Measurements from ENCODE around the gene NACC2. TPM values are rescaled to one million over a fixed set of nuclear protein-coding genes. Genes with fewer than 3 reads are reported as not detected.

Gene NACC2
- total and polyA plus RNA-seq, 2 experiments from 2014 or later, result 11.0 to 13.0 TPM

DNA sequence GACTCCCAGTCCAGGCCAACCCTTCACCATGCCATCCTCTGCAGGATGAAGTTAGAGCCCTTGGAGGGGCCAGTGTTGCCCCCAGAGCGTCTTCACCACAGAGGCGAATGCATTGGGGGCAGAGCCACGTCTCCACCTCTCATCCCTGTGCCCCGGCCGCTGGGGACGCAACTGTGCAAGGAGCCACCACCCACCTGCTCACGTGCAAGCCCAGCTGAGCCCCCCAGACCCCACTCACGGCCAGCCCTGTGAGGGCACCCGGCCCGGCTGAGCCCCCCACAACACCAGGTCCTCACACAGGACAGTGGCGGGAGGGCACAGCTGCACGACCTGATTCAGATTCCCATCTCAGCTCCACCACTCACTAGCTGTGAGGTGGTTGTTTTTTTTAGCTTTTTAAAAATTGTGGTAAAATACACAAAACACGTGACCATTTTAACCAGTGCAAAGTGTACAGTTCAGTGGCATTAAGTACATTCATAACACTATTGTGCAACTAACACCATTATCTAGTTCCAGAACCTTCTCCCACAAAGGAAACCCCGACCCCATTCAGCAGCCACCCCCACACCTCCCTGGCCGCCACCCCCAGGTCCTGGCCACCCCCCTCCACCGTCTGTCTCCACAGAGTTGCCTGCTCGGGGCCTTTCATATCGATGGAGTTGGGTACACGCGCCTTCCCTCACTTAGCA, 100.4 kb downstream of the NACC2 start:
- 88% methylated on average over 16 of the region's 20 CpGs for WGBS (ENCODE audit: low lambda C conversion rate, missing lambda C conversion rate)
- H4K20me1 ChIP-seq (ENCODE audit: insufficient read depth, poor library complexity, severe bottlenecking), result no peaks in the 10 kb centered on the region
- DNase-seq (ENCODE audit: low spot score), result no peak
- peaks cover 24% of the 10 kb centered on the region for H3K4me1 ChIP-seq (ENCODE audit: insufficient read depth)
- H3K79me2 ChIP-seq, result no peaks in the 10 kb centered on the region
- H3K4me2 ChIP-seq, result no peak overlapping the region
- H3K27me3 ChIP-seq, result no peaks in the 10 kb centered on the region
- TF ChIP-seq EZH2 (IDR thresholded peaks at IDR 0.05; ENCODE audit: borderline replicate concordance) (no peak), EZH2phosphoT487 (IDR thresholded peaks at IDR 0.05; ENCODE audit: low read depth, severe bottlenecking, unreplicated experiment) (no peak)
- TF ChIP-seq, protein P1, sequence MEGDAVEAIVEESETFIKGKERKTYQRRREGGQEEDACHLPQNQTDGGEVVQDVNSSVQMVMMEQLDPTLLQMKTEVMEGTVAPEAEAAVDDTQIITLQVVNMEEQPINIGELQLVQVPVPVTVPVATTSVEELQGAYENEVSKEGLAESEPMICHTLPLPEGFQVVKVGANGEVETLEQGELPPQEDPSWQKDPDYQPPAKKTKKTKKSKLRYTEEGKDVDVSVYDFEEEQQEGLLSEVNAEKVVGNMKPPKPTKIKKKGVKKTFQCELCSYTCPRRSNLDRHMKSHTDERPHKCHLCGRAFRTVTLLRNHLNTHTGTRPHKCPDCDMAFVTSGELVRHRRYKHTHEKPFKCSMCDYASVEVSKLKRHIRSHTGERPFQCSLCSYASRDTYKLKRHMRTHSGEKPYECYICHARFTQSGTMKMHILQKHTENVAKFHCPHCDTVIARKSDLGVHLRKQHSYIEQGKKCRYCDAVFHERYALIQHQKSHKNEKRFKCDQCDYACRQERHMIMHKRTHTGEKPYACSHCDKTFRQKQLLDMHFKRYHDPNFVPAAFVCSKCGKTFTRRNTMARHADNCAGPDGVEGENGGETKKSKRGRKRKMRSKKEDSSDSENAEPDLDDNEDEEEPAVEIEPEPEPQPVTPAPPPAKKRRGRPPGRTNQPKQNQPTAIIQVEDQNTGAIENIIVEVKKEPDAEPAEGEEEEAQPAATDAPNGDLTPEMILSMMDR (IDR thresholded peaks at IDR 0.05; ENCODE audit: poor library complexity), result no peak
- no peak overlapping the region for H3K4me3 ChIP-seq
- no peaks in the 10 kb centered on the region for H3K9me3 ChIP-seq (ENCODE audit: low read depth)
- no peak overlapping the region for H2AFZ ChIP-seq
- no peaks in the 10 kb centered on the region for H3K36me3 ChIP-seq (replicated peaks; ENCODE audit: insufficient read depth, low read depth)
- no peaks in the 10 kb centered on the region for H3K9me2 ChIP-seq (replicated peaks; ENCODE audit: insufficient read depth)
- H3K27ac ChIP-seq, result no peak overlapping the region

DNA sequence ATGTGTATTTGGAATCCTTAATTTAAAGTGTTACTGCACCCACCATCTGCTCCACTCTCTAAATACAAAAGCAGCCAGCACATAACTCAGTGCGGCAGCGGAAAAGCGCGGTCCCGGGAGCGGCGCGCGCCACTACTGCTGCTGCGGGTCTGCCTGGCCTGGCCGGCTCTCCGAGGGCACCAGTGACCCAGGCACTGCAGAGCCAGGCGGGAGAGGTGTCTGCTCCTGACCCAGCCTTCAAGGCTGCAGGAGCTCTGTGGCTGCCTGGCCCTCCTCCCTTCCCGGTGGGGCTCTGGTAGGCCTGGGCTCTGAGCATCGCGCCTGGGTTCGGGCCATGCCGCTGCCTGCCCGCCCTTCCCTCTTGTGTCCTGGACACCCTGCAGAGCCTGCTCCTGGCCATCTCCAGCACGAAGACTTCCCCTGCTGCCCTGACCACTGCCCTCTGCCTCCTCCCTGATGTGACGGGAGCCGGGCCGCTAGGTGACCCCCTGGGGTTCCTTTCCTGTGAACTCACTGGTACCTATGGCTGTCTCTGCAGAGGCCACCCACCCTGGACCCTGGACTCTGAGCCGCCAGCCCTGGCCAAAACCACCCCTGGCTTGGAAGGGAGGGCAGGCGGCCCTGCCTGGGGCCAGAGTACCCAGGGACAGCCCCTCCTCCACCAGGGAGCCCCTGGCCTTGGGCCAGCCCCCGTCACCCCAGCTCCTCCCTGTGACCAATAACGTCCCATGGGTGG, 101.2 kb downstream of the NACC2 start:
- H3K4me2 ChIP-seq, result no peak overlapping the region
- peak overlapping the region; percentile 98 for H3K27ac ChIP-seq
- WGBS (ENCODE audit: low lambda C conversion rate, missing lambda C conversion rate), result 80% methylated on average over 27 of the region's 27 CpGs
- H3K36me3 ChIP-seq (replicated peaks; ENCODE audit: insufficient read depth, low read depth), result no peaks in the 10 kb centered on the region
- H3K9me3 ChIP-seq (ENCODE audit: low read depth), result no peaks in the 10 kb centered on the region
- no peak overlapping the region for H3K4me3 ChIP-seq
- H3K9me2 ChIP-seq (replicated peaks; ENCODE audit: insufficient read depth), result no peaks in the 10 kb centered on the region
- no peaks in the 10 kb centered on the region for H3K27me3 ChIP-seq
- H2AFZ ChIP-seq, result no peak overlapping the region
- TF ChIP-seq EZH2 (IDR thresholded peaks at IDR 0.05; ENCODE audit: borderline replicate concordance) (no peak), EZH2phosphoT487 (IDR thresholded peaks at IDR 0.05; ENCODE audit: low read depth, severe bottlenecking, unreplicated experiment) (no peak)
- TF ChIP-seq, protein P1 (IDR thresholded peaks at IDR 0.05; ENCODE audit: poor library complexity), result no peak
- no peaks in the 10 kb centered on the region for H4K20me1 ChIP-seq (ENCODE audit: insufficient read depth, poor library complexity, severe bottlenecking)
- H3K4me1 ChIP-seq (ENCODE audit: insufficient read depth), result peaks cover 24% of the 10 kb centered on the region
- peak; percentile 66 for DNase-seq (ENCODE audit: low spot score)
- H3K79me2 ChIP-seq, result no peaks in the 10 kb centered on the region

DNA sequence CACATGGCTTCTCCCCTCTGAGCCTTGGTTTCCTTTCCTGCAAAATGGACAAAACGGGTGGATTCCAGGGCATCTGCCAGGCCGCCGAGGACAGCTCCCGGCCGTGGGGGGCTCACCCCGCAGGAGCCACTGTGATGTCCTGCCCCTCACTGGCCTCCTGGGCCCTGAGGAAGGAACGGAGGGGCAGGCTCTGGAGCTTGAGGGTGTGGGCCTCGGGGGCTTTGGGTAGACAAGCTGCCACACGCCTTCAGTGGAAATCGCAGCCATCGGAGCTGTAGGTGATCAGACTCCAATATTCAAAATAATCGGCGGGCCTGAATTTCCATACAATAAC, 101.7 kb downstream of the NACC2 start:
- TF ChIP-seq EZH2 (IDR thresholded peaks at IDR 0.05; ENCODE audit: borderline replicate concordance), result no peak
- TF ChIP-seq, protein P1 (IDR thresholded peaks at IDR 0.05; ENCODE audit: poor library complexity), result no peak
- TF ChIP-seq EZH2phosphoT487 (IDR thresholded peaks at IDR 0.05; ENCODE audit: low read depth, severe bottlenecking, unreplicated experiment), result no peak
- Histone ChIP-seq H3K36me3 (replicated peaks; ENCODE audit: insufficient read depth, low read depth) (no peaks in the 10 kb centered on the region), H3K79me2 (no peaks in the 10 kb centered on the region), H3K9me2 (replicated peaks; ENCODE audit: insufficient read depth) (no peaks in the 10 kb centered on the region), H3K4me2 (peak overlapping the region; percentile 75), H3K4me1 (ENCODE audit: insufficient read depth) (peaks cover 24% of the 10 kb centered on the region), H3K27ac (peak overlapping the region; percentile 98), H3K9me3 (ENCODE audit: low read depth) (no peaks in the 10 kb centered on the region), H2AFZ (peak overlapping the region; percentile 56), H3K4me3 (no peak overlapping the region), H4K20me1 (ENCODE audit: insufficient read depth, poor library complexity, severe bottlenecking) (no peaks in the 10 kb centered on the region), H3K27me3 (no peaks in the 10 kb centered on the region)
- WGBS (ENCODE audit: low lambda C conversion rate, missing lambda C conversion rate), result 63% methylated on average over 13 of the region's 13 CpGs
- DNase-seq (ENCODE audit: low spot score), result no peak

All from hepatocyte (in vitro differentiated cells).